Prostate gland (tissue), 2 donors: ENCODE measurements around the gene FFAR1.

Experiments used
- CTCF ChIP-seq, 4 experiments: fragments of 200-600 bp in 2 of 4; fragments of 450-650 bp in 2 of 4; sonication (generic) in 2 of 4; IDR thresholded peaks; 1 replicate in 3 of 4; 2 replicates in 1 of 4; pipeline ENCODE4 v1.5.1; 2016 to 2019; ENCODE audit warnings: antibody characterized with exemption in 4 of 4, mild to moderate bottlenecking in 2 of 4, moderate library complexity in 2 of 4
- POLR2A ChIP-seq: fragments of 450-650 bp; IDR thresholded peaks from one replicate; pipeline ENCODE4 v1.6.1; 2016; ENCODE audit warnings: antibody characterized with exemption, mild to moderate bottlenecking
- POLR2AphosphoS5 ChIP-seq: sonication (generic); formaldehyde crosslinking; IDR thresholded peaks from one replicate; pipeline ENCODE4 v1.6.1; 2017; ENCODE audit warnings: antibody characterized with exemption

DNA sequence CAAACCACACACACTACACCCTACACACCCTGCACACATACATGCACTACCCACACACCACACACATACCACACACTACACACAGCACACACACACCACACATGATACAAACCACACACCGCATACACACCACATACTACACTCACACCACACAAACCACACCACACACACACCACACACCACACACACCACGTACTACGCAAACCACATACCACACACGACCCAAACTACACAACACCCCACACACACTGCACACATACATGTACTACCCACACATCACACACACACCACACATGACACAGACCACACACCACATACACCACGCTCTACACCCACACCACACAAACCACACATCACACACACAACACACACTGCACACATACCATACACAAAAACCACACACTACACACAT lies 49.1 kb upstream of the FFAR1 start:
- TF ChIP-seq POLR2AphosphoS5 (no peak), CTCF (IDR thresholded peaks at IDR 0.05) (no peak), POLR2A (no peak)
